Measurements from ENCODE around the gene OPTC.

Gene OPTC

GRCh38 chr1:203475012-203475981 lies 18.7 kb upstream of the OPTC start, which contains the start of gene PRELP:
Gene PRELP, plus strand, starts transcription at chr1:203475806. Its CDS starts 7,379 bp downstream, at chr1:203483185.
- no peak within 1 kb of the TSS for H3K4me3 ChIP-seq (ENCODE audit: low read length, poor library complexity, severe bottlenecking)
- H3K4me2 ChIP-seq (ENCODE audit: low read depth, low read length, poor library complexity, severe bottlenecking): no peak within 1 kb of the TSS
- TF ChIP-seq, protein P1, sequence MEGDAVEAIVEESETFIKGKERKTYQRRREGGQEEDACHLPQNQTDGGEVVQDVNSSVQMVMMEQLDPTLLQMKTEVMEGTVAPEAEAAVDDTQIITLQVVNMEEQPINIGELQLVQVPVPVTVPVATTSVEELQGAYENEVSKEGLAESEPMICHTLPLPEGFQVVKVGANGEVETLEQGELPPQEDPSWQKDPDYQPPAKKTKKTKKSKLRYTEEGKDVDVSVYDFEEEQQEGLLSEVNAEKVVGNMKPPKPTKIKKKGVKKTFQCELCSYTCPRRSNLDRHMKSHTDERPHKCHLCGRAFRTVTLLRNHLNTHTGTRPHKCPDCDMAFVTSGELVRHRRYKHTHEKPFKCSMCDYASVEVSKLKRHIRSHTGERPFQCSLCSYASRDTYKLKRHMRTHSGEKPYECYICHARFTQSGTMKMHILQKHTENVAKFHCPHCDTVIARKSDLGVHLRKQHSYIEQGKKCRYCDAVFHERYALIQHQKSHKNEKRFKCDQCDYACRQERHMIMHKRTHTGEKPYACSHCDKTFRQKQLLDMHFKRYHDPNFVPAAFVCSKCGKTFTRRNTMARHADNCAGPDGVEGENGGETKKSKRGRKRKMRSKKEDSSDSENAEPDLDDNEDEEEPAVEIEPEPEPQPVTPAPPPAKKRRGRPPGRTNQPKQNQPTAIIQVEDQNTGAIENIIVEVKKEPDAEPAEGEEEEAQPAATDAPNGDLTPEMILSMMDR (conservative IDR thresholded peaks at IDR 0.05; ENCODE audit: low read length): no peak
- TF ChIP-seq EZH2phosphoT487 (IDR thresholded peaks at IDR 0.05; ENCODE audit: borderline replicate concordance): no peak

GRCh38 chr1:203476216-203476814 lies 17.6 kb upstream of the OPTC start:
- H3F3A ChIP-seq (ENCODE audit: low read depth): no peaks in the 10 kb centered on the region
- H3K27me3 ChIP-seq (ENCODE audit: insufficient read depth, low read length, poor library complexity, severe bottlenecking): no peaks in the 10 kb centered on the region
- H4K20me1 ChIP-seq (ENCODE audit: insufficient read depth, low read length, poor library complexity, severe bottlenecking): no peaks in the 10 kb centered on the region
- H3K9ac ChIP-seq (ENCODE audit: low read depth, low read length, poor library complexity, severe bottlenecking): no peak overlapping the region
- H3K4me3 ChIP-seq (ENCODE audit: low read length, poor library complexity, severe bottlenecking): no peak overlapping the region
- no peaks in the 10 kb centered on the region for H3K79me2 ChIP-seq (ENCODE audit: insufficient read depth, low read length)
- no peaks in the 10 kb centered on the region for H3K9me3 ChIP-seq (ENCODE audit: insufficient read depth, low read depth, low read length)
- H3K4me2 ChIP-seq (ENCODE audit: low read depth, low read length, poor library complexity, severe bottlenecking): no peak overlapping the region
- TF ChIP-seq EZH2phosphoT487 (IDR thresholded peaks at IDR 0.05; ENCODE audit: borderline replicate concordance): no peak
- H3K36me3 ChIP-seq (ENCODE audit: insufficient read depth, low read length): no peaks in the 10 kb centered on the region
- no peaks in the 10 kb centered on the region for H3K9me2 ChIP-seq (replicated peaks; ENCODE audit: low read depth, low read length)
- no peaks in the 10 kb centered on the region for H3K4me1 ChIP-seq (ENCODE audit: insufficient read depth, low read length, poor library complexity, severe bottlenecking)
- no peak overlapping the region for H2AFZ ChIP-seq (ENCODE audit: low read length)

More at GRCh38 chr1:203475012-203475981, 18.7 kb upstream of the OPTC start, which contains the start of gene PRELP:
- no peaks in the 10 kb centered on the region for H3F3A ChIP-seq (ENCODE audit: low read depth)
- no peaks in the 10 kb centered on the region for H3K27me3 ChIP-seq (ENCODE audit: insufficient read depth, low read length, poor library complexity, severe bottlenecking)
- H3K9ac ChIP-seq (ENCODE audit: low read depth, low read length, poor library complexity, severe bottlenecking): no peak within 1 kb of the TSS
- H4K20me1 ChIP-seq (ENCODE audit: insufficient read depth, low read length, poor library complexity, severe bottlenecking): no peaks in the 10 kb centered on the region
- no peaks in the 10 kb centered on the region for H3K79me2 ChIP-seq (ENCODE audit: insufficient read depth, low read length)
- no peaks in the 10 kb centered on the region for H3K9me2 ChIP-seq (replicated peaks; ENCODE audit: low read depth, low read length)
- no peak within 1 kb of the TSS for H2AFZ ChIP-seq (ENCODE audit: low read length)
- no peaks in the 10 kb centered on the region for H3K4me1 ChIP-seq (ENCODE audit: insufficient read depth, low read length, poor library complexity, severe bottlenecking)
- H3K9me3 ChIP-seq (ENCODE audit: insufficient read depth, low read depth, low read length): no peaks in the 10 kb centered on the region
- no peaks in the 10 kb centered on the region for H3K36me3 ChIP-seq (ENCODE audit: insufficient read depth, low read length)

- Histone ChIP-seq H4K20me1 (ENCODE audit: insufficient read depth, low read length, poor library complexity, severe bottlenecking) (no peaks in the 10 kb centered on the region), H3K4me3 (ENCODE audit: low read length, poor library complexity, severe bottlenecking) (no peak overlapping the region), H3K4me1 (ENCODE audit: insufficient read depth, low read length, poor library complexity, severe bottlenecking) (no peaks in the 10 kb centered on the region), H3K9me3 (ENCODE audit: insufficient read depth, low read depth, low read length) (no peaks in the 10 kb centered on the region), H2AFZ (ENCODE audit: low read length) (no peak overlapping the region), H3K27me3 (ENCODE audit: insufficient read depth, low read length, poor library complexity, severe bottlenecking) (no peaks in the 10 kb centered on the region), H3K9ac (ENCODE audit: low read depth, low read length, poor library complexity, severe bottlenecking) (no peak overlapping the region), H3K36me3 (ENCODE audit: insufficient read depth, low read length) (no peaks in the 10 kb centered on the region), H3K9me2 (replicated peaks; ENCODE audit: low read depth, low read length) (no peaks in the 10 kb centered on the region), H3K4me2 (ENCODE audit: low read depth, low read length, poor library complexity, severe bottlenecking) (no peak overlapping the region), H3K79me2 (ENCODE audit: insufficient read depth, low read length) (no peaks in the 10 kb centered on the region), H3F3A (ENCODE audit: low read depth) (no peaks in the 10 kb centered on the region)
- TF ChIP-seq EZH2phosphoT487 (IDR thresholded peaks at IDR 0.05; ENCODE audit: borderline replicate concordance): no peak
- TF ChIP-seq, protein P1 (conservative IDR thresholded peaks at IDR 0.05; ENCODE audit: low read length): no peak
These were observed 16.2 kb upstream of the OPTC start for GRCh38 chr1:203477748-203478147.
